Esophagus muscularis mucosa (tissue), 4 donors: ENCODE results near the gene NPB. TPM values are rescaled to one million over a fixed set of nuclear protein-coding genes. Genes with fewer than 3 reads are reported as not detected.

Experiments used
- DNase-seq: peaks from one replicate; pipeline ENCODE4 v3.0.0-alpha.2; 2017; ENCODE audit errors: extremely low spot score
- H3K27ac ChIP-seq, 4 donors: fragments of 200-600 bp; sonication (generic); replicated peaks in 1 of 4; 1 replicate in 3 of 4; 2 replicates in 1 of 4; pipeline ENCODE4 v1.5.1; 2016 to 2019; ENCODE audit warnings: mild to moderate bottlenecking in 1 of 4
- H3K27me3 ChIP-seq, 4 donors: fragments of 200-600 bp; sonication (generic); one replicate each; pipeline versions ENCODE4 v1.5.1 to v1.6.0; 2016 to 2019
- H3K36me3 ChIP-seq, 4 donors: fragments of 200-600 bp; sonication (generic); one replicate each; pipeline ENCODE4 v1.5.1; 2016 to 2019
- H3K4me1 ChIP-seq, 4 donors: fragments of 200-600 bp; sonication (generic); one replicate each; pipeline ENCODE4 v1.5.1; 2016 to 2019
- H3K4me3 ChIP-seq, 4 donors: fragments of 200-600 bp; sonication (generic); 1 replicate in 2 of 4; 2 replicates in 2 of 4; pipeline ENCODE4 v1.5.1; 2016 to 2019; ENCODE audit warnings: mild to moderate bottlenecking in 4 of 4, moderate library complexity in 1 of 4
- H3K9me3 ChIP-seq, 4 donors: fragments of 200-600 bp; sonication (generic); 1 replicate in 3 of 4; 2 replicates in 1 of 4; pipeline ENCODE4 v1.5.1; 2016 to 2019
- EP300 ChIP-seq: sonication (generic); formaldehyde crosslinking; IDR thresholded peaks from one replicate; pipeline ENCODE4 v1.6.1; 2017; ENCODE audit warnings: antibody characterized with exemption
- POLR2A ChIP-seq: fragments of 450-650 bp; IDR thresholded peaks from one replicate; pipeline ENCODE4 v1.6.1; 2017; ENCODE audit warnings: antibody characterized with exemption, moderate library complexity, mild to moderate bottlenecking, low read depth
- POLR2AphosphoS5 ChIP-seq, 2 donors: sonication (generic); formaldehyde crosslinking; IDR thresholded peaks; one replicate each; pipeline ENCODE4 v1.6.1; 2017; ENCODE audit warnings: antibody characterized with exemption in 2 of 2
- WGBS: methylation state at CpG from one replicate; pipeline ENCODE4 v1.1.5; 2018; 5-methylcytosine and 5-hydroxymethylcytosine counted together
- intact Hi-C: fragments of 100-400 bp; cut with DNase I; formaldehyde crosslinking; loops from one replicate; pipeline ENCODE4 v1.15.1; 2023
- total RNA-seq, 4 donors: library from RNA; depleted of rRNA; stranded (reverse); fragments of >200 nt; gene quantifications; one replicate each; pipeline versions ENCODE4 v1.1.0 to v1.2.1, GENCODE V29; 2016
- TF ChIP-seq, protein P1 (sequence below), 3 experiments: fragments of 200-600 bp in 2 of 3; fragments of 450-650 bp in 1 of 3; sonication (generic) in 2 of 3; IDR thresholded peaks; one replicate each; pipeline ENCODE4 v1.5.1; 2017 to 2019; ENCODE audit warnings: antibody characterized with exemption in 3 of 3, mild to moderate bottlenecking in 2 of 3, moderate library complexity in 1 of 3

NPB gene
- total RNA-seq, 4 donors from 2014 or later, result 0.78 to 1.8 TPM; not detected in 2

DNA sequence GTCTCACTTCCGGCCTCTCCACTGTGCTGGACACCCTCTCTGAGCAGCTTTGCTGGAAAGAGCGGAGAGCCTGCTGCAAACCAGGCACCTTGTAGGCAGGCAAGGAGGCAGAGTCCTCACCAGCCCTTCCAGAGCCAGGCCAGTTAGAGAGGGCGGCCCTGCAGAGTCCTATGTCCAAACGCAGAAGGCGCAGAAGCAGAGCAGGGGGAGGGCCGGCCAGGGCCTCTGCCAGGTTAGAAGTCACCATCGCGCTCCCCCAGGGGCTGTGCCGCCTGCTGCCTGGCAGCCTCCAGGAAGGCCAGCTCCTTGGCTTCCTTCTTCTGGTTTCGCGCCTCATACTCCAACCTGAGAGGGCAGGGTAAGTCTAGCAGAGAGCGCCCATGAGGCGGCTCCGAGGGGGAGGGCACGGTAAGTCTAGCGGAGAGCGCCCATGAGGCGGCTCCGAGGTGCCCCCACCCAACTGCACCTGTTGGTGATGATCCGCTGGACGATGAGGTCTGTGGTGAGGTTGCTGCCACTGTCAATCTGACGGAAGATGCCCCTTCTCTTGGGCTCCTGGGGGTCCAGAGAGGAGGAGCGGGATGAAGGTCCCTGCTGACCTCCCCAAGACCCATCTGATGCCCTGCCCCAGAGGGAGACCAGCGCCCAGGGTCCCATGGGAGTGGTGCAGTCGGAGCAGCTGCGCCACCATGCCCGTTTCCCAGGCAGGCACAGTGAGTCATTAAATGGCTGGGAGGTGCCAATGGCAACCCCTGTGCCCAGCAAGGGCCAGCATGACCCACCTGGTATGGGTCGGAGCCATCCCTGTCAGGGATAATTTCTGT is 2.8 kb downstream of the NPB start:
- Histone ChIP-seq H3K27me3 (peaks cover 0 to 25% (median 8%) of the 10 kb centered on the region in 4 donors), H3K4me1 (peaks cover 10 to 22% (median 18%) of the 10 kb centered on the region in 4 donors), H3K36me3 (peaks cover 10 to 66% (median 51%) of the 10 kb centered on the region in 4 donors), H3K27ac (no peak overlapping the region), H3K4me3 (no peak overlapping the region), H3K9me3 (no peaks in the 10 kb centered on the region)
- 94% methylated on average over 24 of the region's 28 CpGs for WGBS
- no peak for DNase-seq
- TF ChIP-seq POLR2A (no peak), POLR2AphosphoS5 (IDR thresholded peaks at IDR 0.05) (no peak), EP300 (no peak)
- TF ChIP-seq, protein P1, sequence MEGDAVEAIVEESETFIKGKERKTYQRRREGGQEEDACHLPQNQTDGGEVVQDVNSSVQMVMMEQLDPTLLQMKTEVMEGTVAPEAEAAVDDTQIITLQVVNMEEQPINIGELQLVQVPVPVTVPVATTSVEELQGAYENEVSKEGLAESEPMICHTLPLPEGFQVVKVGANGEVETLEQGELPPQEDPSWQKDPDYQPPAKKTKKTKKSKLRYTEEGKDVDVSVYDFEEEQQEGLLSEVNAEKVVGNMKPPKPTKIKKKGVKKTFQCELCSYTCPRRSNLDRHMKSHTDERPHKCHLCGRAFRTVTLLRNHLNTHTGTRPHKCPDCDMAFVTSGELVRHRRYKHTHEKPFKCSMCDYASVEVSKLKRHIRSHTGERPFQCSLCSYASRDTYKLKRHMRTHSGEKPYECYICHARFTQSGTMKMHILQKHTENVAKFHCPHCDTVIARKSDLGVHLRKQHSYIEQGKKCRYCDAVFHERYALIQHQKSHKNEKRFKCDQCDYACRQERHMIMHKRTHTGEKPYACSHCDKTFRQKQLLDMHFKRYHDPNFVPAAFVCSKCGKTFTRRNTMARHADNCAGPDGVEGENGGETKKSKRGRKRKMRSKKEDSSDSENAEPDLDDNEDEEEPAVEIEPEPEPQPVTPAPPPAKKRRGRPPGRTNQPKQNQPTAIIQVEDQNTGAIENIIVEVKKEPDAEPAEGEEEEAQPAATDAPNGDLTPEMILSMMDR (IDR thresholded peaks at IDR 0.05), result no peak
- intact Hi-C loops, result no loop called here

DNA sequence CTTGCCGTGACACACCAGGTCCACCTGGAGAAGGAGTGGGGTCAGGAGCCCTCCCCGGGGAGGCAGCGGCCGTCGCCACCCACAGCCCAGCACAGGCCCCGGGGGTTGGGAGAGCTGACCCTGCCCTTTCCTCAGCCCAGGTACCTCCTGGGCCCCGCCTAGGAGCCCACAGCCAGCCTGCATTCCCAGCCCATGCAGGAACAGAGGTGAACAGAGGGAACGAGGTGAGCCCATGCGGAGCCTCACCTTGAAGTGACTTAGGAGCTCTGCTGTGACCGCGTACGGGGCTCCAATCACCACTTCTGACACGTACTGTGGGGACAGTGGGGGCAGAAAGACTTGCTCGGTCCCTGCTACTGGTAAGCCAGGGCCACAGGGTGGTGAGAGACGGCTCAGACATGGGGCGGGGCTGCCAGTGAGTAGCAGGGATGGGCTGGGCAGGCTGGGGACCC is 3.4 kb downstream of the NPB start:
- no peak overlapping the region for H3K27ac ChIP-seq
- DNase-seq, result no peak
- H3K9me3 ChIP-seq, result no peaks in the 10 kb centered on the region
- peaks cover 16 to 28% (median 24%) of the 10 kb centered on the region in 4 donors for H3K4me1 ChIP-seq
- peaks cover 0 to 25% (median 8%) of the 10 kb centered on the region in 4 donors for H3K27me3 ChIP-seq
- no peak overlapping the region for H3K4me3 ChIP-seq
- WGBS, result 96% methylated on average over 13 of the region's 16 CpGs
- TF ChIP-seq POLR2AphosphoS5 (IDR thresholded peaks at IDR 0.05), result no peak
- TF ChIP-seq, protein P1 (IDR thresholded peaks at IDR 0.05), result no peak
- no peak for TF ChIP-seq EP300
- TF ChIP-seq POLR2A, result no peak
- H3K36me3 ChIP-seq, result peaks cover 4 to 60% (median 44%) of the 10 kb centered on the region in 4 donors
- intact Hi-C loops, result no loop called here

DNA sequence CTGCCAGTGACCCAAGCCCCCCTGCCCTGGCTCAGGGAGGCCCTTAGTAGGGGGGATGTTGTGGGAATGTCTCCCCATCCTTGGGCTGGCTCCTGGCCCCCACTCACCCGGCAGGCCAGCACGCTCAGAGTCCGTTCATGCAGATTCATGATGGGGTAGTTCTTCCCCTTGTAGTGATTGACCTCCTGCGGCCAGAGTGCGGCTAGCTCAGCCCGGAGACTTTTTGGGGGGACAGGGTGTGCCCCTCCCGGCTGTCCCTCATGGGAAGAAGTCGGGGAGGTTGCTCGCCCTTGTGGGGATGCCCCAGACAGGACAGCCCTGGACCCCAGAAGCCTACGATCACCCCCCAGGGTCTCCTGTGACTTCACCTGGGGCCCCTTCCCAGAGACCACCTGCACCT is 4.0 kb downstream of the NPB start:
- no peak overlapping the region for H3K27ac ChIP-seq
- intact Hi-C loops, result no loop called here
- H3K4me1 ChIP-seq, result peaks cover 18 to 33% (median 28%) of the 10 kb centered on the region in 4 donors
- no peak overlapping the region for H3K4me3 ChIP-seq
- H3K9me3 ChIP-seq, result no peaks in the 10 kb centered on the region
- peaks cover 0 to 24% (median 8%) of the 10 kb centered on the region in 4 donors for H3K27me3 ChIP-seq
- no peak for DNase-seq
- TF ChIP-seq EP300, result no peak
- TF ChIP-seq, protein P1 (IDR thresholded peaks at IDR 0.05), result no peak
- no peak for TF ChIP-seq POLR2A
- no peak for TF ChIP-seq POLR2AphosphoS5 (IDR thresholded peaks at IDR 0.05)
- peaks cover 4 to 55% (median 39%) of the 10 kb centered on the region in 4 donors for H3K36me3 ChIP-seq
- 100% methylated on average over 5 of the region's 10 CpGs for WGBS

DNA sequence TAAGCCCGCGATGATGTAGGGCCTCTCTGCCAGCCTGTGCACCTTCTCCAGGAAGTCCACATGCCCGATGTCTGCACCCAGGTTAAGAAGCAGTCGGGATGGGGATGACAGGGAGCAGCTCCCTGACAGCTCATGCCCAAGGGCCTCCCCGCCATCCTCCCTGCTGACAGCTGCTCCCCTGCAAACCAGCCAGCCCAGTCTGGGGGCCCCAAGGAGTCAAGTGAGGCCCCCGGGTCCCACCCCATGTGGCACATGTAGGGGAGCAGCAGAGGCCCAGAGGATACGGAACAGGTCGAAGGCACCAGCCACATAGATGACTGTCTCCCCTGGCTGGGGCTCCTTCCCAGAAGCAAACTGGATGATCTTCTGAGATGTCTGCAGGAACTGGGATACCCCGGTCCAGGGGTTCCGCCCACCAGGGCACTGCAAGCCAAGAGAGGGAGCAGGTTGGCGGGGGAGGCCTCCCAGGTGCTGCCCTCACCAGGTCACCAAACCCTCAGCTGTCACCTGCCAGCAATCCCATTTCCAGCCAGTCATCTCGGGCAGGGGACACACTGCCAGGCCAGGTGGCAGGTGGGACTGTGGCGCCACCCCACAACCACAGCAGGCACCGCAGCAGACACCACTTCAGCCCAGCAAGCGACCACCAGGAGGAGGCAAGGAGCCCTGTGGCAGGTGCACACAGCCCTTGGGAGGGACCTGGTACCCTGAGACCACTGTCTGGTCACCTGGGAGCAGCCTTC is 4.6 kb downstream of the NPB start:
- peaks cover 19 to 31% (median 27%) of the 10 kb centered on the region in 4 donors for H3K4me1 ChIP-seq
- no peak overlapping the region for H3K4me3 ChIP-seq
- no peak for DNase-seq
- H3K27ac ChIP-seq, result no peak overlapping the region
- peaks cover 4 to 55% (median 40%) of the 10 kb centered on the region in 4 donors for H3K36me3 ChIP-seq
- peaks cover 0 to 17% (median 5%) of the 10 kb centered on the region in 4 donors for H3K27me3 ChIP-seq
- intact Hi-C loops, result no loop called here
- no peaks in the 10 kb centered on the region for H3K9me3 ChIP-seq
- WGBS, result 88% methylated on average over 5 of the region's 15 CpGs
- TF ChIP-seq POLR2AphosphoS5 (IDR thresholded peaks at IDR 0.05) (no peak), POLR2A (no peak), EP300 (no peak)
- TF ChIP-seq, protein P1 (IDR thresholded peaks at IDR 0.05), result no peak
